Adrenal gland (tissue), 5 donors: Measurements from ENCODE around the gene PLEKHN1.

Experiments
- CTCF ChIP-seq, 6 experiments: fragments of 450-650 bp in 4 of 6; fragments of 200-600 bp in 2 of 6; sonication (generic) in 1 of 6; IDR thresholded peaks; 1 replicate in 5 of 6; 2 replicates in 1 of 6; pipeline versions ENCODE4 v1.5.1 to v1.8.0; 2016 to 2021; ENCODE audit warnings: antibody characterized with exemption in 6 of 6, mild to moderate bottlenecking in 2 of 6, moderate library complexity in 1 of 6
- POLR2A ChIP-seq, 2 donors: fragments of 450-650 bp; IDR thresholded peaks; one replicate each; pipeline ENCODE4 v1.6.1; 2017; ENCODE audit warnings: antibody characterized with exemption in 2 of 2, mild to moderate bottlenecking in 2 of 2, moderate library complexity in 1 of 2
- donor health status: DM: no; HTN: no; CAD: no.

GRCh38 chr1:965526-966134 lies 652 bp upstream of the PLEKHN1 start:
- TF ChIP-seq CTCF (IDR thresholded peaks at IDR 0.05): no peak
- no peak for TF ChIP-seq POLR2A (IDR thresholded peaks at IDR 0.05)
